MM.1S (cell line): Measurements from ENCODE around the gene PAX6.
A peak's percentile ranks its signal among the peaks of the same experiment; 100 is the strongest.

Experiments used
- DNase-seq: peaks from one replicate; pipeline ENCODE4 v3.0.0-alpha.2; 2015
- H2AFZ ChIP-seq: fragments of 300-600 bp; sonication (generic); 2 replicates; pipeline ENCODE4 v1.6.0; 2016; ENCODE audit warnings: antibody characterized with exemption, low read length
- H3F3A ChIP-seq: fragments of 300-600 bp; sonication (generic); 2 replicates; pipeline ENCODE4 v1.6.1; 2016; ENCODE audit warnings: mild to moderate bottlenecking, antibody characterized with exemption, low read length, moderate library complexity, mixed read lengths; ENCODE audit not compliant: insufficient read depth
- H3K27ac ChIP-seq: fragments of 300-600 bp; sonication (generic); 2 replicates; pipeline ENCODE4 v1.5.1; 2016; ENCODE audit warnings: mild to moderate bottlenecking, low read length
- H3K27me3 ChIP-seq: fragments of 300-600 bp; sonication (generic); replicated peaks from 2 replicates; pipeline ENCODE4 v1.6.0; 2016; ENCODE audit warnings: low read length; ENCODE audit not compliant: insufficient read depth
- H3K36me3 ChIP-seq: fragments of 300-600 bp; sonication (generic); replicated peaks from 2 replicates; pipeline ENCODE4 v1.6.1; 2016; ENCODE audit warnings: mild to moderate bottlenecking, low read length, mixed read lengths; ENCODE audit not compliant: insufficient read depth
- H3K4me1 ChIP-seq: fragments of 300-600 bp; sonication (generic); 2 replicates; pipeline ENCODE4 v1.6.1; 2016; ENCODE audit warnings: low read length, mixed read lengths
- H3K4me2 ChIP-seq: fragments of 300-600 bp; sonication (generic); 2 replicates; pipeline ENCODE4 v1.6.0; 2016; ENCODE audit warnings: low read depth, low read length
- H3K4me3 ChIP-seq: fragments of 300-600 bp; sonication (generic); 2 replicates; pipeline ENCODE4 v1.5.1; 2016; ENCODE audit warnings: low read length, mixed read lengths
- H3K79me2 ChIP-seq: fragments of 300-600 bp; sonication (generic); 2 replicates; pipeline ENCODE4 v1.6.1; 2016; ENCODE audit warnings: mixed run types, low read length, mixed read lengths
- H3K9ac ChIP-seq: fragments of 300-600 bp; sonication (generic); 2 replicates; pipeline ENCODE4 v1.6.1; 2016; ENCODE audit warnings: low read length, mixed read lengths
- H3K9me2 ChIP-seq: fragments of 300-600 bp; sonication (generic); replicated peaks from 2 replicates; pipeline ENCODE4 v1.6.1; 2016; ENCODE audit warnings: mild to moderate bottlenecking, low read length, mixed read lengths; ENCODE audit not compliant: insufficient read depth
- H3K9me3 ChIP-seq: fragments of 300-600 bp; sonication (generic); replicated peaks from 2 replicates; pipeline ENCODE4 v1.6.1; 2016; ENCODE audit warnings: mild to moderate bottlenecking, low read length, mixed read lengths; ENCODE audit not compliant: insufficient read depth
- H4K20me1 ChIP-seq: fragments of 300-600 bp; sonication (generic); 2 replicates; pipeline ENCODE4 v1.6.1; 2016; ENCODE audit warnings: mild to moderate bottlenecking, low read length, moderate library complexity, mixed read lengths; ENCODE audit not compliant: insufficient read depth
- CTCF ChIP-seq: fragments of 300-600 bp; sonication (generic); IDR thresholded peaks from 2 replicates; pipeline ENCODE4 v1.5.1; 2016; ENCODE audit warnings: antibody characterized with exemption, low read length, mixed read lengths
- EZH2 ChIP-seq: fragments of 300-600 bp; sonication (generic); optimal IDR thresholded peaks from 2 replicates; pipeline ENCODE3; 2017; ENCODE audit warnings: low read depth, mild to moderate bottlenecking, antibody characterized with exemption, low read length, mixed read lengths
- EZH2phosphoT487 ChIP-seq: fragments of 300-600 bp; sonication (generic); IDR thresholded peaks from 2 replicates; pipeline ENCODE4 v1.6.1; 2018; ENCODE audit warnings: antibody characterized with exemption, low read length

The PAX6 gene

GRCh38 chr11:31809857-31810778 lies 1.0 kb downstream of the PAX6 start:
- no peaks in the 10 kb centered on the region for H3F3A ChIP-seq
- H3K9me2 ChIP-seq = no peaks in the 10 kb centered on the region
- H3K36me3 ChIP-seq = no peaks in the 10 kb centered on the region
- no peak overlapping the region for H3K27ac ChIP-seq
- H2AFZ ChIP-seq = no peak overlapping the region
- H3K9me3 ChIP-seq = no peaks in the 10 kb centered on the region
- H3K4me2 ChIP-seq = peak overlapping the region; percentile 32; the same call in 1 of the 2 replicates
- no peaks in the 10 kb centered on the region for H4K20me1 ChIP-seq
- no peaks in the 10 kb centered on the region for H3K4me1 ChIP-seq
- DNase-seq = peak; percentile 6
- no peak overlapping the region for H3K4me3 ChIP-seq
- no peaks in the 10 kb centered on the region for H3K79me2 ChIP-seq
- peaks cover 78% of the 10 kb centered on the region for H3K27me3 ChIP-seq
- no peak for TF ChIP-seq CTCF
- no peak overlapping the region for H3K9ac ChIP-seq

GRCh38 chr11:31809541-31809856 lies 1.6 kb downstream of the PAX6 start:
- H3K4me3 ChIP-seq = no peak overlapping the region

GRCh38 chr11:31808721-31809540 lies 2.2 kb downstream of the PAX6 start:
- Histone ChIP-seq H3K27me3 (peaks cover 75% of the 10 kb centered on the region), H3K79me2 (no peaks in the 10 kb centered on the region), H3K4me3 (no peak overlapping the region), H3F3A (no peaks in the 10 kb centered on the region), H3K4me1 (no peaks in the 10 kb centered on the region), H3K9ac (no peak overlapping the region), H3K27ac (no peak overlapping the region), H3K4me2 (no peak overlapping the region; the same call in 1 of the 2 replicates), H3K36me3 (no peaks in the 10 kb centered on the region), H4K20me1 (no peaks in the 10 kb centered on the region), H3K9me2 (no peaks in the 10 kb centered on the region), H3K9me3 (no peaks in the 10 kb centered on the region), H2AFZ (no peak overlapping the region)
- no peak for DNase-seq
- TF ChIP-seq EZH2phosphoT487 (no peak), EZH2 (no peak), CTCF (no peak)

More at GRCh38 chr11:31809541-31809856, 1.6 kb downstream of the PAX6 start:
- Histone ChIP-seq H3K36me3 (no peaks in the 10 kb centered on the region), H3K79me2 (no peaks in the 10 kb centered on the region), H3K9ac (no peak overlapping the region), H3K9me3 (no peaks in the 10 kb centered on the region), H3F3A (no peaks in the 10 kb centered on the region), H3K9me2 (no peaks in the 10 kb centered on the region), H3K27ac (no peak overlapping the region), H3K27me3 (peaks cover 75% of the 10 kb centered on the region), H3K4me2 (no peak overlapping the region; the same call in 1 of the 2 replicates), H3K4me1 (no peaks in the 10 kb centered on the region), H2AFZ (no peak overlapping the region), H4K20me1 (no peaks in the 10 kb centered on the region)
- TF ChIP-seq CTCF (no peak), EZH2 (no peak), EZH2phosphoT487 (no peak)
- no peak for DNase-seq
